ENCODE data around the gene PUS3.

PUS3 gene

DNA sequence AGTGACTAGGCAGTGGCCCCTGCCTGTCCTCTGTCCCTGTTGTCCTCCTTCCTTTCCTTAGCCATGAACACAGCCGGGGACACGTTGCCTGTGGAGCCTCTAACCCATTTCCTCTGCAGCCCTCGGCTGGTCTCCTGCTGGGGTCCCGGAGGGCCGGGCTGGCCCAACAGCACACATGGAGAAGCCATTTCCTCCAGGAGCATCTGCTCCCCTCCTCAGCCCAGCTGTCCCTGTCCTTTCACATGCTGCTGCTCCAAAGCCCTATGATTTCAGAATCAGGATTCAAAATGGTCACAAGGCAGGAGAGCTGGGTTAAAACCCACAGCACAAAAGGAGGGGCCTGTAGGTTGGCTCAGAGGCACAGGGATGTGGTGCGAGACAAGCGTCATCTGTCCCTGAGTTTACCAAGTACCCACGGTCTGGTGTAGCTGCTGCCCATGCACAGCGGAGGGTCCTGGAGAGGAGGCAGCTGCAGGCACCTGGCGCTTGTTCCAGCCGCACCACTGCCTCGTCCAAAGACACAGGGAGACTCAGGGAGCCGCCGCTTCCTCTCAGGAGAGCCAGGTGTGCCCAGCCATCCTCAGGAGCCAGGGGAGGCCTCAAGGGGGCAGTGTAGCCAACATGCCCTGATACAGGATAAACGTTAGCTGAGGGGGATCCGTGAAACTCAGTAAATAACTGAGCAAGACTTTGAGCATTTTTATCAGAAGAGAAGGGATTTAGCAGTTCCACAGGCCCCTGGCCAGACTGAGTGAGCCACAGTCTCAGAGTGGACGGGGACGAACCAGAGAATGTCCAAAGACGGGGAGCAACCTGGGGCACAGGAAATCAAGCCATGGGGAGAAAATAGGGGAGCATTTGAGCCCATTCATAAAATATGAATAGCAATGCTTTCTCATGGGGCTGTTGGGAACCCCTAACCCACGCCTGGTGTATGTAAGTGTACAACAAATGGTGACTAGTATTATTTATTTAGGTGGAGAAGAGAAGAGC lies 38.9 kb upstream of the PUS3 start:
- no peak for FAIRE-seq

DNA sequence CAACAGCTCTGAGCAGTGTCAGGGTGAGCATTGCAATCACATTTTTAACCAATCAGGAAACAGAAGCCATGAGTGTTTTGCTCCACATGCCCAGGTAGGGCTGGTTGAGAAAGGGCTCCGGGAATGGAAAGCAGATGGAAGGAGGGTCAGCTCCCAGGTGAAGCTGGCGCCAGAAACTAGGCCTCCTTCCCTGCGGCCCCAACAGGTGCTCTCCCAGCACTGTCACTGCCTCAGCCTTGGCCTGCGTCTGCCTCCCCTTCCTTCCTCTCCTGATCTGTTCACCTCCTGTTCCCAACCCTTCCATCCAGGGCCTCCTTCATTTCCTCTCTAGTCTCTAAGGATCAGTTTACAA lies 38.2 kb upstream of the PUS3 start:
- FAIRE-seq = no peak

DNA sequence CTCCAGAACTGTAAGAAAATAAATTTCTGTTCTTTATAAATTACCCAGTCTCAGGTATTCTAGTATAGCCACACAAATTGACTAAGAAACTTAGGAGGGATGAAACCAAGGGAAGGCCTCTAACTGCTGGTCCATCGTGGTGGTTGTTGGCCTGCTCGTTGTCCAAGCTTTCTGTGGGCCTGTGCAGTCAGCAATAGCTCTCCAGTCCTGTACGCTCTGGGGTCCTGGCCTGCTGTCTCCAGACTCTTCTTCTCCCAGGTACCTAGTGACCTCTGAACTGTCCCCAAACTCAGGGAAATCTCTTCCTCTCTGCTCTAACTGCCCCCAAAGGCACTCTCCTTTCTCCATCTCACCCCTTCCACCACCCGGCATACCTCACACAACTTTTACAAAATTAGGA lies 37.1 kb upstream of the PUS3 start:
- FAIRE-seq = no peak

- no peak for FAIRE-seq
Observed at GRCh38 chr11:125939081-125939521, 36.1 kb upstream of the PUS3 start.

GRCh38 chr11:125938418-125938817 lies 35.4 kb upstream of the PUS3 start:
- FAIRE-seq = no peak

- no peak for FAIRE-seq
Observed at GRCh38 chr11:125935618-125936199, 32.7 kb upstream of the PUS3 start.

DNA sequence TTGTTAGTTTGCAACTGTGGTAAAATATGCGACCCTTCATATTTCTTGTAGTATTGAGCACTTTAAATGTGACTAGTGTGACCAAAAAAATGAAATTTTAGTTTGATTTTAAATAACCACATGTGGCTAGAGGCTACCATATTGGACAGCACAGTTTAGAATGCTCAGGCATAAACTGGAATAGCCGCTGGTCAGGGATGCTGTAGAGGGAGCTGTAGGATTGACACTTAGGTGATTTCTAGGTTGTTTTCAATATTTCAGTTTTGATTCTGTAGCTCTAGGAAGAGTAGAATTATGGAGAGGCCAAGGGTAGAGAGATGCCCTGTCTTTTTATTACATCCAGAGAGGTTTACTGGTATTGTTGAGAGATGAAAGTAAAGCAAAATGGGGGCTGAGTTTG lies 32.0 kb upstream of the PUS3 start:
- no peak for FAIRE-seq

DNA sequence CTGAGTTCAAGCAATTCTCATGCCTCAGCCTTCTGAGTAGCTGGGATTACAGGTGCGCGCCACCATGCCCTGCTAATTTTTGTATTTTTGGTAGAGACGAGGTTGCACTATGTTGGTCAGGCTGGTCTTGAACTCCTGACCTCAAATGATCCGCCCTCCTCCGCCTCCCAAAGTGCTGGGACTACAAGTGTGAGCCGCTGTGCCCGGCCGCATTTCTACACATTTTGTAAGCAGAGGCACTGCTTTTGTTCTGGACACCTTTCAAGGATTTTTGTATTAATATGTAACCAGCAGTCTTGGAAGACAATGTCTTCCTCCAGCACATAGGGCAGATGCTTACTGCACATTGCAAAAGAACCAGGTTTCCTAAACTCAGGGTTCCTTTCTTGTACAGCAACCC lies 31.5 kb upstream of the PUS3 start:
- FAIRE-seq = no peak

DNA sequence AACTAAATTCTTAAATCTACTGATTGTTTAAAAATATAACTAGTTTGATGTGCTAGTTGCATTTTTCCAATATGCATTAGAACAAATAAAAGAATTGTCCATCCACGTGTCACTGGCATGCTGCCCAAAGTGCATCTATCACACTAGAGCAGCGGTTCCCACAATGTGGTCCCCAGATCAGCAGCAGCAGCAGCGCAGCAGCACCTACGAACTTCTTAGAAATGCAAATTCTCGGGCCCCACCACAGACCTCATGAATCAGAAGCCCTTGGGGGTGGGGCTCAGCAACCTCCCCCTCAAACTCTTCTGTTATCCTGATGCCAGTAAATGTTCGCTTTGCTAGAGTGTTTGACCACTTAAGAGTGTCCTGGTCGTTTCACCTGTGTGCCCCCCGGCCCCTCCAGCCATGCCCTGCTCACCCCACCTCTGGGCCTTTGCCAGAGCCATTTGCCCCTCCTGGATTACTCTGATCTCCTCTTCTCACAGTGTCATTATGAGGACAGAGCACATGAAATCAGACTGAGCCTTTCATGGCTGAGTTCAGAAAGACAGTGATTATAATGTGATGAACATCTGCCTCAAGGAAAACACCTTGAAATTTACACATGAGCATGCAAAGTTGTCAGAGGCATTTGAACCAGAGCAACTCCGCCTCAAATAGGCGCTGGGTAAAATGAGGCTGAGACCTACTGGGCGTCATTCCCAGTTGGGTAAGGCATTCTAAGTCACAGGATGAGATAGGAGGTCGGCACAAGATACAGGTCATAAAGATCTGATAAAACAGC lies 30.2 kb upstream of the PUS3 start:
- no peak for FAIRE-seq

DNA sequence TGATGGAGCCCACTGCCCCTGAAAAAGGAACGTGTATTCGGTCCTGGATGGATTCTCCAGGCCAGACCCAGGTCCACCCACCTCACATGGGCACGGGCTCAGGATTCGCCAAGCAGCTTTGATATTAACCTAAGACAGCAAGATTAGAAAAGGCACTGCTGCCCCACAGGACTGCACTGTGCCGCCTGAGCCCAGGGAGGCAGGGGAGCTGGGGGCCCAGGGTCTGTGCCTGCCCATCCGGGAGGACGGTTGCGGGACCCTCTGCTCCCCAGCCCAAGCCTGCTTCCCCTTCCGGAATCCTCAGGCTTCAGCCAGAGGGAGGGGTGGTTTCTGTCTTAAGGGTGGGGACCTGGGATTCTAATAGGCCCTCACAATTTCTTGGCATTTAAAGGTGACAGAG lies 29.3 kb upstream of the PUS3 start:
- no peak for FAIRE-seq

GRCh38 chr11:125931668-125932067 lies 28.7 kb upstream of the PUS3 start:
- FAIRE-seq = no peak

GRCh38 chr11:125931116-125931515 lies 28.1 kb upstream of the PUS3 start:
- no peak for FAIRE-seq

DNA sequence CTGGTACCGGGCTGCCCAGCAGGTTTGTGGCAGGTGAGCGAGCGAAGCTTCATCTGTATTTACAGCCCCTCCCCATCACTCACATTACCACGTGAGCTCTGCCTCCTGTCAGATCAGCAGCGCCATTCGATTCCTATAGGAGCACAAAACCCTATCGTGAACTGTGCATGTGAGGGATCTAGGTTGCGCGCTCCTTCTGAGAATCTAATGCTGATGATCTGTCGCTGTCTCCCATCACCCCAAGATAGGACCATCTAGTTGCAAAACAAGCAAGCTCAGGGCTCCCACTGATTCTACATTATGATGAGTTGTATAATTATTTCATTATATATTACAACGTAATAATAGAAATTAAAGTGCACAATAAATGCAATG lies 27.1 kb upstream of the PUS3 start:
- no peak for FAIRE-seq

DNA sequence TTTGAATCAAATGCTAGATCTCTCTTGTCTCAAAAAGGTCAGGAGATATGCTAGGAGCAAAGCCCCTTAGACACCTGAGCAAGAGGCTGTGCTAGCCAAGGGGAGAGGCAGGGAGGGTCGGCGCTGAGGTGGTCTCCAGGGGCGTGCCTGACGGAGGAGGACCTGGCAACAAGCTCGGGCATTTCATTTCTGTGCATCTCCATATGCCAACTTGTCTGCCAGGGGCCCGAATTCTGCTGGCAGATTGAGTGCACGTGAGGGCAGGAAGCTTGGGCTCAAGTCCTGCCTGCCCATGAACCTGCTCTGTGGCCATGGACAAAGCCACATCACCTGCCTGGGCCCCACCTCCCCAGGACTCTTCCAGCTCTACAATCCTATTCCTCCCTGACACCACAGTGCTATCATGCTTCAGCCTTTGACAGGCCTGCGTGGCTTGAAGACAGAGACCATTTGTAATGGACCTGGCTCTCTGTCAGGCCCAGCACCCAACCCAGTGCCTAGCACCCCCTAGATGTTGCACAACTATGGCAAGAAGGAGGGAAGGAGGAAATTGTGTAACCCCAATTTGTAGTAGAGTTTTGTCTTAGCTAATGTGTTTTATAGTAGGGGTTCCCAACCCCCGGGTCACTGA lies 26.6 kb upstream of the PUS3 start:
- no peak for FAIRE-seq

- FAIRE-seq = no peak
Observed at GRCh38 chr11:125926682-125927081, 23.7 kb upstream of the PUS3 start.

- no peak for FAIRE-seq
Observed at GRCh38 chr11:125925804-125926203, 22.8 kb upstream of the PUS3 start.

DNA sequence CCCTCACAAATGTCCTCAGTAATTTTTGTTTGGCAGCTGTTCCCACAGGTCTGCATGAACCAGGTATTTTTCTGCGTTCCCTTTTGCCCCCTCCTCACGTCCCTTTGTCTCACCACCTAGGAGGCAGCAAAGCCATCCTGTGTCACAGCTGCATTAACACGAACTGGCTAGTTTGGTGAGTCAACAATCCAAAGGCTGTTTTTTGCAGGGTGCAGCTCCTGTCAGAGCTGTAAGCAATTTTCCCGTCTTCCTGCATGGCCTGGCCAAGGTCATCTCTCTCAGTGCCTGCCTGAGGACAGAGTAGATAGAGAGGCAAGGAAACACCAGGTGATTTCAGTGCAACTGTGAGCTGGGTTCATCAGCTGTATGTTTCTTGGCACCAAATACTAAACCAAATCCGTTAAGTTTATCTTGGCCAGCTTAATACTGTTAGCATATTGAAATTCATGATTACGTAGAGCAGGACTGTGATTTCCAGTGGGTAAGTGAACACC lies 22.3 kb upstream of the PUS3 start:
- no peak for FAIRE-seq

GRCh38 chr11:125924384-125925007 lies 21.5 kb upstream of the PUS3 start:
- FAIRE-seq = no peak

GRCh38 chr11:125923633-125924032 lies 20.6 kb upstream of the PUS3 start:
- no peak for FAIRE-seq

DNA sequence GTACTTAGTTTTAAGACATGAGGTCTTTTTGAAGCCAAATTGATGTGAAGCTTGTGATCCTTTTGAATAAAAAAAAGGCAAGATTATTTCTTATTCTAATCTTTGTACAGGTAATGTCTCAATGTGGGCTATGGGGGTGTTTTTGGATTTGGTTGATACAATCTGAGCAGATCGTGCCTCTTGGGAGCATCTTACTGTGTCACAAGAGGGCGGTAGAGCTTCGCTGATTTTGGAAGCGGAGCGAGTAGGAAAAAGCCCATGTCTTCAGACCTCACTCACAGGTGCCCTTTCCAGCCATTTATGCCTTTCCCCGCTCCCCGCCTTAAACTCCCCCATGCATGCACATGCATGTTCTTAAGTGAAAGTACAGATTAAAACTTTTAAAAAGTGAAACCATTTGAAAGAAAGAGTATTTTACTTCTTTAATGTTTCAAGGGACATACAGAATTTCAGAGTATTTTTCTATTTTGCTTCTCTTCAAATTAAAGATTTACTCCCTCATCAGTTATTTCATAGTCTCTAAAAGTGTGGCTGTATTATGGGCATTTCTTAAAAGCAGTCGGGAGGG lies 20.1 kb upstream of the PUS3 start:
- FAIRE-seq = no peak

- no peak for FAIRE-seq
Observed at GRCh38 chr11:125922156-125922555, 19.1 kb upstream of the PUS3 start.

DNA sequence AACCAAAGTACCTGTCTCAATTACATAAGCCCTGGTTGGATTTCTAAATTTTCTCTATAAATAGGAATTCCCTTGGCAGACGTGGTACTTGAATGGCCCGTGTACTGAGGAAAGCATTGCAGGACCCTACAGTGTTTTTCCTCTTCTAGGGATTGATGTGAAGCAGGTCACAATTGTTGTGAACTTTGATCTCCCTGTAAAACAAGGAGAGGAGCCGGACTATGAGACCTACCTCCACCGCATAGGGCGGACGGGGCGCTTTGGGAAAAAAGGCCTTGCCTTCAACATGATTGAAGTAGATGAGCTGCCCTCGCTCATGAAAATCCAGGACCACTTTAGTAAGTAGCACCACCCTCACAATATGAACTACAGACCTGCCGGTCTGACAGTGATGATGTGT lies 18.0 kb upstream of the PUS3 start:
- no peak for FAIRE-seq
